ENCODE measurements around the gene GALK2.

The GALK2 gene

GRCh38 chr15:49124371-49124770 is 45.7 kb upstream of the GALK2 start:
- TF ChIP-seq POLR2AphosphoS5 (IDR thresholded peaks at IDR 0.05; ENCODE audit: low read depth, low read length) (no peak), TAF1 (IDR thresholded peaks at IDR 0.05; ENCODE audit: borderline replicate concordance, insufficient read depth, low read length) (no peak), FOXP2 (optimal IDR thresholded peaks at IDR 0.05; ENCODE audit: borderline replicate concordance, extremely low read depth, extremely low read length, insufficient read depth) (no peak), REST (IDR thresholded peaks at IDR 0.05; ENCODE audit: insufficient read depth in 1 of 2, low read depth in 2 of 2, low read length in 2 of 2) (no peak), SIN3A (IDR thresholded peaks at IDR 0.05; ENCODE audit: borderline replicate concordance, insufficient read depth, low read length) (no peak)

GRCh38 chr15:49131403-49131802 is 38.6 kb upstream of the GALK2 start:
- TF ChIP-seq REST (IDR thresholded peaks at IDR 0.05; ENCODE audit: insufficient read depth in 1 of 2, low read depth in 2 of 2, low read length in 2 of 2) (no peak), TAF1 (IDR thresholded peaks at IDR 0.05; ENCODE audit: borderline replicate concordance, insufficient read depth, low read length) (no peak), SIN3A (IDR thresholded peaks at IDR 0.05; ENCODE audit: borderline replicate concordance, insufficient read depth, low read length) (no peak), FOXP2 (optimal IDR thresholded peaks at IDR 0.05; ENCODE audit: borderline replicate concordance, extremely low read depth, extremely low read length, insufficient read depth) (no peak), POLR2AphosphoS5 (IDR thresholded peaks at IDR 0.05; ENCODE audit: low read depth, low read length) (no peak)

- TF ChIP-seq TAF1 (IDR thresholded peaks at IDR 0.05; ENCODE audit: borderline replicate concordance, insufficient read depth, low read length) = no peak
- TF ChIP-seq SIN3A (IDR thresholded peaks at IDR 0.05; ENCODE audit: borderline replicate concordance, insufficient read depth, low read length) = no peak
- TF ChIP-seq FOXP2 (optimal IDR thresholded peaks at IDR 0.05; ENCODE audit: borderline replicate concordance, extremely low read depth, extremely low read length, insufficient read depth) = no peak
- TF ChIP-seq POLR2AphosphoS5 (IDR thresholded peaks at IDR 0.05; ENCODE audit: low read depth, low read length) = no peak
- no peak for TF ChIP-seq REST (IDR thresholded peaks at IDR 0.05; ENCODE audit: insufficient read depth in 1 of 2, low read depth in 2 of 2, low read length in 2 of 2)
Measured at GRCh38 chr15:49134683-49135341, 35.2 kb upstream of the GALK2 start.

- TF ChIP-seq REST (IDR thresholded peaks at IDR 0.05; ENCODE audit: insufficient read depth in 1 of 2, low read depth in 2 of 2, low read length in 2 of 2) (no peak), SIN3A (IDR thresholded peaks at IDR 0.05; ENCODE audit: borderline replicate concordance, insufficient read depth, low read length) (no peak), TAF1 (IDR thresholded peaks at IDR 0.05; ENCODE audit: borderline replicate concordance, insufficient read depth, low read length) (no peak), POLR2AphosphoS5 (IDR thresholded peaks at IDR 0.05; ENCODE audit: low read depth, low read length) (no peak), FOXP2 (optimal IDR thresholded peaks at IDR 0.05; ENCODE audit: borderline replicate concordance, extremely low read depth, extremely low read length, insufficient read depth) (no peak)
Measured at GRCh38 chr15:49135342-49135857, 34.6 kb upstream of the GALK2 start.
